NCI-H526 treated with DMSO at 0.1 percent for 48 hours (cell line): Measurements from ENCODE around the gene PPFIBP1.
"Not testable (repeated sequence)": the region's sequence is repeated elsewhere in the genome, so short reads cannot be mapped to it uniquely, and the experiment has no call there.

Experiments
- DNase-seq: peaks from one replicate; lab custom pipeline; 2025; lab: John Stamatoyannopoulos, UW

PPFIBP1 gene

GRCh38 chr12:27710592-27711316 lies 186.7 kb downstream of the PPFIBP1 start, which contains the start of gene MRPS35:
TSS of gene MRPS35 (plus strand) at chr12:27710832. CDS start at chr12:27710844, 12 bp downstream.
- peak; percentile 81 for DNase-seq

- DNase-seq = peak; percentile 68
These were observed 187.3 kb downstream of the PPFIBP1 start for GRCh38 chr12:27711317-27711682.

- no peak for DNase-seq
These were observed 188.0 kb downstream of the PPFIBP1 start for GRCh38 chr12:27711967-27712366.

DNA sequence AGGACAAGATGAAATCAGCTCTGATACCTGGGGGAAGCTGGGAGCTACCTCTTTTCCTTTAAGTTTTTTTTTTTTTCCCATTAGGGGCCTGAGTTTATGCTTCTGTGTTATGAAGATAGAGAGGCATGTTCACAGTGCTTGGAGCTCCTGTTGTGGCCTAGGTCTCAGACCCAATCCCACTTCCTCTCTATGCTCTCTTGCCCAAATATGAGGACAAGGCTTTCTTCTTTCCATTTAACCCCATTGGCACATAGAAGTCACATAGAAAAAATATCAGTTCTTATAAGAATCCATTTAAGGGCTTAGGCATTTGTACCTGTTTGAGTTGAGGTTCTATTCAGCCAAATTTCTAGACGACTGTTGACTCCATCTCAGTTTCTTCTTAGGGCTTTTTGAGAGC lies 199.2 kb downstream of the PPFIBP1 start:
- DNase-seq = no peak

GRCh38 chr12:27730097-27730588 lies 206.1 kb downstream of the PPFIBP1 start:
- DNase-seq = no peak

- DNase-seq = no peak
These were observed 208.3 kb downstream of the PPFIBP1 start for GRCh38 chr12:27732281-27732680.

DNA sequence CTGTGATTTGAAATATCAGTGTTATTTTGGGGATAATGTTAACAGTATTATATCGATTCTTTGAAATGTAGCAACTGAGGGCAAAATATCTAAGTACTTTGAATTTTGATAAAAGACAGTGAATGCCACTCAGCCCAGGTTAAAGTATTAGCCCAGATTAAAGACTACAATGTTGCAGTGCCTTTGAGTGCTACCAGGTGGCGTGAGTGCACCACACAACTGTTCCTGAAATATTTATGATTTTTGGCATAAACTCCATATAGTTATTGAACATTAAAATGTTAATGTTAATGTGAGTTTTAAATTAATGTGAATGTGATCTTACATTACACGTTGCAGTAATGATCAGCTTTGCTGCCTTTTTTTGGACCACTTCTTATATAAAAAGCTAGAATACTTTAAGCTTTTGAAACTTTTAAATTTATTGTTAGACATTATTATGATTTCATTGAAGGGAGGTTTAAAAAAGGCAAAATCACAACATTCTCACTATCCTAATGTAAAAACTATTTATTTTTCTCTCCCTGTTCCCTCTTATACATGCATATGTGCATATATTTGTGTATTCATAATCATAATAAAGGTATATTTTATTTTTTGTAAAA lies 209.1 kb downstream of the PPFIBP1 start:
- DNase-seq = peak; percentile 28

DNA sequence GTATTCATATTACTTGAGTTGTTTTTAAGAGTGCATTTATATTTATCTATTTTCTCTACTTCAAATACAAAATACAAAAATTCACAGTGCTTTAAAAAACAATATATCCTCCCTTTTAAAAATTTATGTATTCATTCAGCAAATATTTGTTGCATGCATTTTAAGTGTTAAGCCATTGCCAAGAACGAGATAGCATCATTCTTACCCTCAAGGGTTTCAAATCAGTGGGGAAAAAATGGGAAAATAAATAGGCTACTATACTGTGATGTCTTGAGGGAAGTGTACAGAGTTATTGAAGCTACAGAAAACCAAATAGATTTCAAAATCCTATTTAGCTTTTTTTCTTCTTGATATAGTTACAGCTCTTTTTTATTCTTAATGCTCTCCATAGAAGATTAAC lies 209.8 kb downstream of the PPFIBP1 start:
- no peak for DNase-seq

- DNase-seq = not testable (repeated sequence)
These were observed 210.3 kb downstream of the PPFIBP1 start for GRCh38 chr12:27734321-27734720.

DNA sequence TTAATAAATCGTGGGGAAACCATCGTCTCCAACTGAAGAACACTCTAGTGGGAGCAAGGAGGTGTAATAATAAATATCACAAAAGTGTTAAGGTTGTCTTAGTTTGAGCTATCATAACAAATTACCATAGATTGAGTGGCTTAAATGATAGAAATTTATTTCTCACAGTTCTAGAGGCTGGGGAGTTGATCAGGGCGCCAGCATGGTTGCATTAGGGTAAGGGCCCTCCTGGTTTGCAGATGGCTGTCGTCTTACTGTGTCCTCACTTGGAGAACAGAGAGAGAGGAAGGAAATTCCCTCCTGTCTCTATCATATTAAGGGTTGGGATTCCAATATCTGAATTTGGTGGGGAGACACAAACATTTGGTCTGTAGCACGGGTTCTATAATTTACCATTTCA lies 219.6 kb downstream of the PPFIBP1 start:
- no peak for DNase-seq
